ENCODE measurements around the gene MOV10L1.
"Not testable (repeated sequence)": the region's sequence is repeated elsewhere in the genome, so short reads cannot be mapped to it uniquely, and the experiment has no call there.

The MOV10L1 gene

GRCh38 chr22:50086975-50087374, 2.8 kb upstream of the MOV10L1 start:
- not testable (repeated sequence) for H3K36me3 ChIP-seq (ENCODE audit: control insufficient read depth in 2 of 2, insufficient read depth in 2 of 2, low read length in 2 of 2); H3K4me3 ChIP-seq (ENCODE audit: low read length in 2 of 2); H3K27ac ChIP-seq (ENCODE audit: low read depth in 2 of 2, low read length in 2 of 2); H3K9ac ChIP-seq (ENCODE audit: low read depth in 1 of 2, low read length in 2 of 2); H3K4me1 ChIP-seq (ENCODE audit: control insufficient read depth in 2 of 2, insufficient read depth in 2 of 2, low read length in 2 of 2); H3K27me3 ChIP-seq (ENCODE audit: control insufficient read depth in 2 of 2, insufficient read depth in 2 of 2, low read length in 2 of 2); H3K9me3 ChIP-seq (ENCODE audit: control insufficient read depth in 2 of 2, low read length in 2 of 2)

DNA sequence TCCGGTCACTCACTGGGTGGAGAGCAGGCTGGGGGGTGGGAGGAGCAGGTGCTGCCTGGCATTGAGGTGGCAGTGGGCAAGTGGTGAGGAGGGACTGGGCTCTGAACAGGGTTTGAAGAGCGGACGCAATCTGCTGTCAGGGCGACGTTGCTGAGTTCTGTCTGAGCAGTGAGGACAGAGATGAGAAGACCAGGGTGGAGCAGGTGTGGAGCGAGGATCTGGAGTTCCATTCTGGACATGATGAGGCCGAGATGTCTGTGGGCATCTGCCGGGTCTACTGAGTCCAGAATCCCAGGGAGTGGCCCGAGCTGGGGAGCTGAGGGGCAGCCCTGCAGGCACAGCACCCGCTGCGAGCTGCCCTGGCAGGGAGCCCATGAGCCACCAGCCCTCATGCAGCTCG, 2.2 kb upstream of the MOV10L1 start:
- Histone ChIP-seq H3K27me3 (ENCODE audit: control insufficient read depth in 2 of 2, insufficient read depth in 2 of 2, low read length in 2 of 2) (peaks cover 0 to 5% of the 10 kb centered on the region in 2 donors), H3K9ac (ENCODE audit: low read depth in 1 of 2, low read length in 2 of 2) (no peak overlapping the region), H3K4me3 (ENCODE audit: low read length in 2 of 2) (no peak overlapping the region), H3K36me3 (ENCODE audit: control insufficient read depth in 2 of 2, insufficient read depth in 2 of 2, low read length in 2 of 2) (no peaks in the 10 kb centered on the region), H3K27ac (ENCODE audit: low read depth in 2 of 2, low read length in 2 of 2) (no peak overlapping the region), H3K9me3 (ENCODE audit: control insufficient read depth in 2 of 2, low read length in 2 of 2) (no peaks in the 10 kb centered on the region), H3K4me1 (ENCODE audit: control insufficient read depth in 2 of 2, insufficient read depth in 2 of 2, low read length in 2 of 2) (no peaks in the 10 kb centered on the region)

DNA sequence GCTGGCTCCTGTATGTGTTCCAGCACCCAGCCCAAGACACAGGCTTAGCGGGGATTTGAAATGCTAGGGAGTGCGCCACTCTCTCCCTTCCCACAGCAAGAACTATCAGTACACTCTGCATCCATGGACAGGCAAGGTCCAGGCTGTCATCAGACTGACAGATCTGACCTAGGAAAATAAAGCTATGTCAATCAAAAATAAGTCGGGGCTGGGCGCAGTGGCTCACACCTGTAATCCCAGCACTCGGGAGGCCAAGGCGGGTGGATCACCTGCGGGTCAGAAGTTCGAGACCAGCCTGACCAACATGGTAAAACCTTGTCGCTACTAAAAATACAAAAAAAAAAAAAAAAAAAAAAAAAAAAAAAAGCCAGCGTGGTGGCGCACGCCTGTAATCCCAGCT, 1.7 kb upstream of the MOV10L1 start:
- Histone ChIP-seq H3K36me3 (ENCODE audit: control insufficient read depth in 2 of 2, insufficient read depth in 2 of 2, low read length in 2 of 2) (no peaks in the 10 kb centered on the region), H3K27me3 (ENCODE audit: control insufficient read depth in 2 of 2, insufficient read depth in 2 of 2, low read length in 2 of 2) (peaks cover 0 to 5% of the 10 kb centered on the region in 2 donors), H3K4me3 (ENCODE audit: low read length in 2 of 2) (no peak overlapping the region), H3K27ac (ENCODE audit: low read depth in 2 of 2, low read length in 2 of 2) (no peak overlapping the region), H3K9ac (ENCODE audit: low read depth in 1 of 2, low read length in 2 of 2) (no peak overlapping the region), H3K9me3 (ENCODE audit: control insufficient read depth in 2 of 2, low read length in 2 of 2) (no peaks in the 10 kb centered on the region), H3K4me1 (ENCODE audit: control insufficient read depth in 2 of 2, insufficient read depth in 2 of 2, low read length in 2 of 2) (no peaks in the 10 kb centered on the region)

GRCh38 chr22:50089231-50089630, 575 bp upstream of the MOV10L1 start:
- Histone ChIP-seq H3K27ac (ENCODE audit: low read depth in 2 of 2, low read length in 2 of 2) (no peak overlapping the region), H3K27me3 (ENCODE audit: control insufficient read depth in 2 of 2, insufficient read depth in 2 of 2, low read length in 2 of 2) (peaks cover 0 to 5% of the 10 kb centered on the region in 2 donors), H3K4me1 (ENCODE audit: control insufficient read depth in 2 of 2, insufficient read depth in 2 of 2, low read length in 2 of 2) (no peaks in the 10 kb centered on the region)

DNA sequence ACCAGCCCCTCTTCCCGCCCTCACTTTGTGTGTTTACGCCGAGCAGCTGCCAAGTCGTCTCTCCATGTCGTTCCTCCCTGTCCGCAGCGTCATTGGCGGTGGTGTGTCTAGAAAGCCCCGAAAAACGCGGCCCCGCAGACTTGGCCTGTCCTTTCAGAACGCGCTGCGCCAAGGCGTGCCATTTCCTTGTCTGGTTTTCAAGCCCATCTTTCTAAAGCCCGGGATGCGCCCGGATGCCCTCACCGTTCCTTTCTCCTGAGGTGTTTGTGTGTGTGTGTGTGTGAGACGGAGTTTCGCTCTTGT, 557 bp downstream of the MOV10L1 start:
- no peaks in the 10 kb centered on the region for H3K4me1 ChIP-seq (ENCODE audit: control insufficient read depth in 2 of 2, insufficient read depth in 2 of 2, low read length in 2 of 2)
- H3K27ac ChIP-seq (ENCODE audit: low read depth in 2 of 2, low read length in 2 of 2) = no peak overlapping the region
- peaks cover 0 to under 1% of the 10 kb centered on the region in 2 donors for H3K27me3 ChIP-seq (ENCODE audit: control insufficient read depth in 2 of 2, insufficient read depth in 2 of 2, low read length in 2 of 2)
- H3K9me3 ChIP-seq (ENCODE audit: control insufficient read depth in 2 of 2, low read length in 2 of 2) = no peaks in the 10 kb centered on the region
- H3K4me3 ChIP-seq (ENCODE audit: low read length in 2 of 2) = no peak overlapping the region
- no peaks in the 10 kb centered on the region for H3K36me3 ChIP-seq (ENCODE audit: control insufficient read depth in 2 of 2, insufficient read depth in 2 of 2, low read length in 2 of 2)
- H3K9ac ChIP-seq (ENCODE audit: low read depth in 1 of 2, low read length in 2 of 2) = no peak overlapping the region

More at GRCh38 chr22:50089231-50089630, 575 bp upstream of the MOV10L1 start:
- H3K4me3 ChIP-seq (ENCODE audit: low read length in 2 of 2) = no peak overlapping the region
- H3K36me3 ChIP-seq (ENCODE audit: control insufficient read depth in 2 of 2, insufficient read depth in 2 of 2, low read length in 2 of 2) = no peaks in the 10 kb centered on the region
- H3K9me3 ChIP-seq (ENCODE audit: control insufficient read depth in 2 of 2, low read length in 2 of 2) = no peaks in the 10 kb centered on the region
- H3K9ac ChIP-seq (ENCODE audit: low read depth in 1 of 2, low read length in 2 of 2) = no peak overlapping the region

- H3K9ac ChIP-seq (ENCODE audit: low read depth in 1 of 2, low read length in 2 of 2) = no peak overlapping the region
- H3K4me1 ChIP-seq (ENCODE audit: control insufficient read depth in 2 of 2, insufficient read depth in 2 of 2, low read length in 2 of 2) = no peaks in the 10 kb centered on the region
- no peaks in the 10 kb centered on the region for H3K36me3 ChIP-seq (ENCODE audit: control insufficient read depth in 2 of 2, insufficient read depth in 2 of 2, low read length in 2 of 2)
- H3K9me3 ChIP-seq (ENCODE audit: control insufficient read depth in 2 of 2, low read length in 2 of 2) = no peaks in the 10 kb centered on the region
- H3K27ac ChIP-seq (ENCODE audit: low read depth in 2 of 2, low read length in 2 of 2) = no peak overlapping the region
- no peak overlapping the region for H3K4me3 ChIP-seq (ENCODE audit: low read length in 2 of 2)
- no peaks in the 10 kb centered on the region for H3K27me3 ChIP-seq (ENCODE audit: control insufficient read depth in 2 of 2, insufficient read depth in 2 of 2, low read length in 2 of 2)
Observed at GRCh38 chr22:50091092-50091768, 1.4 kb downstream of the MOV10L1 start.

DNA sequence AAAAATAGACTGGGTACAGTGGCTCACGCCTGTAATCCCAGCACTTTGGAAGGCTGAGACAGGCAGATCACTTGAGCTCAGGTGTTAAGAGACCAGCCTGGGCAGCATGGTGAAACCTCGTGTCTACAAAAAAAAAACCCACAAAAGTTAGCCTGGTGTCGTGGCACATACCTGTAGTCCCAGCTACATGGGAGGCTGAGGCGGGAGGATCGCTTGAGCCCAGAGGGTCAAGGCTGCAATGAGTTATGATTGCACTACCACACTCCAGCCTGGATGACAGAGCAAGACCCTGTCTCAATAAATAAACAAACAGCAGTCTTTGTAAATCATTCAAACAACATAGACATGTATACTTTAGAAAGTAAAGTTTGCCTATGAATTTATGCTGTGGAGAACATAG, 2.5 kb downstream of the MOV10L1 start:
- Histone ChIP-seq H3K4me1 (ENCODE audit: control insufficient read depth in 2 of 2, insufficient read depth in 2 of 2, low read length in 2 of 2) (no peaks in the 10 kb centered on the region), H3K36me3 (ENCODE audit: control insufficient read depth in 2 of 2, insufficient read depth in 2 of 2, low read length in 2 of 2) (no peaks in the 10 kb centered on the region), H3K27ac (ENCODE audit: low read depth in 2 of 2, low read length in 2 of 2) (no peak overlapping the region), H3K4me3 (ENCODE audit: low read length in 2 of 2) (no peak overlapping the region), H3K9me3 (ENCODE audit: control insufficient read depth in 2 of 2, low read length in 2 of 2) (no peaks in the 10 kb centered on the region), H3K9ac (ENCODE audit: low read depth in 1 of 2, low read length in 2 of 2) (no peak overlapping the region), H3K27me3 (ENCODE audit: control insufficient read depth in 2 of 2, insufficient read depth in 2 of 2, low read length in 2 of 2) (no peaks in the 10 kb centered on the region)

- H3K36me3 ChIP-seq (ENCODE audit: control insufficient read depth in 2 of 2, insufficient read depth in 2 of 2, low read length in 2 of 2) = no peaks in the 10 kb centered on the region
- H3K9ac ChIP-seq (ENCODE audit: low read depth in 1 of 2, low read length in 2 of 2) = no peak overlapping the region
- H3K27me3 ChIP-seq (ENCODE audit: control insufficient read depth in 2 of 2, insufficient read depth in 2 of 2, low read length in 2 of 2) = peaks cover 0 to 3% of the 10 kb centered on the region in 2 donors
- H3K4me1 ChIP-seq (ENCODE audit: control insufficient read depth in 2 of 2, insufficient read depth in 2 of 2, low read length in 2 of 2) = no peaks in the 10 kb centered on the region
- H3K27ac ChIP-seq (ENCODE audit: low read depth in 2 of 2, low read length in 2 of 2) = no peak overlapping the region
- H3K9me3 ChIP-seq (ENCODE audit: control insufficient read depth in 2 of 2, low read length in 2 of 2) = no peaks in the 10 kb centered on the region
- no peak overlapping the region for H3K4me3 ChIP-seq (ENCODE audit: low read length in 2 of 2)
Observed at GRCh38 chr22:50098052-50098451, 8.2 kb downstream of the MOV10L1 start.

- no peaks in the 10 kb centered on the region for H3K4me1 ChIP-seq (ENCODE audit: control insufficient read depth in 2 of 2, insufficient read depth in 2 of 2, low read length in 2 of 2)
- H3K9me3 ChIP-seq (ENCODE audit: control insufficient read depth in 2 of 2, low read length in 2 of 2) = no peaks in the 10 kb centered on the region
- H3K4me3 ChIP-seq (ENCODE audit: low read length in 2 of 2) = no peak overlapping the region
- no peak overlapping the region for H3K27ac ChIP-seq (ENCODE audit: low read depth in 2 of 2, low read length in 2 of 2)
- peaks cover 0 to 3% of the 10 kb centered on the region in 2 donors for H3K27me3 ChIP-seq (ENCODE audit: control insufficient read depth in 2 of 2, insufficient read depth in 2 of 2, low read length in 2 of 2)
- H3K9ac ChIP-seq (ENCODE audit: low read depth in 1 of 2, low read length in 2 of 2) = no peak overlapping the region
- no peaks in the 10 kb centered on the region for H3K36me3 ChIP-seq (ENCODE audit: control insufficient read depth in 2 of 2, insufficient read depth in 2 of 2, low read length in 2 of 2)
Observed at GRCh38 chr22:50101870-50102565, 12.2 kb downstream of the MOV10L1 start.

DNA sequence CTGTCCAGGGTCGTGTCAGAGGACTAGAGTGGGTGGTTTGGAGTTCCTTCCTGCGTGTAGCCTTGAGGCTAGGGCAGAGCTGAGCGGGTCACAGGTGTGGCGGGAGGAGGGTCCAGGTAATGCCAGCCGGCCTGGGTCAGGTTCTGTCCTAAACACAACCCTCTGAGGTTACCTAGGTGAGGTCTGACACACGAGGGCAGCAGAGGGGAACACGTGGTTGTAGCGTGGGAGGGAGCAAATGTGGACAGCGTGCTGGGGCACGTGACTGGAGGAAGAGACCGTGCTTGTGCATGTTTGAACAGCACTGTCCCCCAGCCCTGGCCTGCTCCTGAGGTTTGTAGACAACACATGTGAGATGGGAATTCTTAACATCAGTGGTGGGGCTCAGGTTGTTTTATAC, 13.1 kb downstream of the MOV10L1 start:
- no peaks in the 10 kb centered on the region for H3K36me3 ChIP-seq (ENCODE audit: control insufficient read depth in 2 of 2, insufficient read depth in 2 of 2, low read length in 2 of 2)
- H3K9me3 ChIP-seq (ENCODE audit: control insufficient read depth in 2 of 2, low read length in 2 of 2) = no peaks in the 10 kb centered on the region
- H3K4me1 ChIP-seq (ENCODE audit: control insufficient read depth in 2 of 2, insufficient read depth in 2 of 2, low read length in 2 of 2) = no peaks in the 10 kb centered on the region
- no peak overlapping the region for H3K4me3 ChIP-seq (ENCODE audit: low read length in 2 of 2)
- H3K27me3 ChIP-seq (ENCODE audit: control insufficient read depth in 2 of 2, insufficient read depth in 2 of 2, low read length in 2 of 2) = peaks cover 0 to 3% of the 10 kb centered on the region in 2 donors
- no peak overlapping the region for H3K9ac ChIP-seq (ENCODE audit: low read depth in 1 of 2, low read length in 2 of 2)
- no peak overlapping the region for H3K27ac ChIP-seq (ENCODE audit: low read depth in 2 of 2, low read length in 2 of 2)

Measured in mucosa of rectum (tissue), 2 donors.